Stimulated activated CD4-positive, alpha-beta T cell treated with anti-CD3 and anti-CD28 coated beads, Interleukin-2, amount 100 ng/mL, for 48 hours (primary cell): ENCODE measurements around the gene APOBEC3G.
"Not testable (repeated sequence)": the region's sequence is repeated elsewhere in the genome, so short reads cannot be mapped to it uniquely, and the experiment has no call there.

ENCODE experiments used
- DNase-seq, 2 donors: peaks; one replicate each; pipeline ENCODE4 v3.0.0-alpha.2; 2020

Gene APOBEC3G

GRCh38 chr22:39077026-39077840, at the start of gene APOBEC3G:
TSS of gene APOBEC3G (plus strand) at chr22:39077275. CDS start at chr22:39077362, 87 bp downstream.
- DNase-seq: not testable (repeated sequence)

DNA sequence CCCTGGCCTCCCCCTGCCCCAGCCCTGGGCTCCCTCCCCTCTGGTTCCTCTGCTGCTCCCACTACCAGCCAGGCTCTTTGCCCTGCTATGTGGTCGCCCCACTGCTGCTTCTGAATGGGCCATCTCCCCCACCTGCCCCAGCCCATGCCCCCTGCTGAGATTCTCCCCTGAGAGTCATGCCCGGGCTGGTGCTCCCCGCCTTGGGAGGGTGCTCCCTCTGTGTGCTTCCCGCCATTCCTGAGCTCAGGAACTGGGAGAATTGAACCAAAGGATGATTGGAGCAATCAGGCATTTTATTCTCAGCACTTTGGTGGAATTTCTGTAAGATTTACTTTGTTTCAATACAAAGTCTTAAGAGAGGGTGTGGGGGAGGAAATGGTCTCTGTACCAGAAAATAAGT, 49.4 kb upstream of the APOBEC3G start:
- DNase-seq: no peak

DNA sequence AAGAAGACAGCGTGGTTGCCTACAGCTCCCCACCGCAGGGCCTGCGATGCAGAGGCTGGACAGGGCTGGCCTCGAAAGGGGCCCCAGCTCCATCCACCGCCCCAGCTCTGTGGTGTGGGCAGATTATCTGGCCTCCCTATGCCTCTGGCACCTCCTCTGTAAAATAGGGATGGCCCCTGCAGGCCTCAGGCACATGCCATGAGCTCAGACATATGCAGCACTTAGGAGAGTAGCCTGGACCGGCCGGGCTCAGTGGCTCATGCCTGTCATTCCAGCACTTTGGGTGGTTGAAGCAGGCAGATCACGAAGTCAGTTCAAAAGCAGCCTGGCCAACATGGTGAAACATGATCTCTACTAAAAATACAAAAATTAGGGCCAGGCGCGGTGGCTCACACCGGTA, 48.8 kb upstream of the APOBEC3G start:
- DNase-seq: no peak

GRCh38 chr22:39029227-39029626, 47.8 kb upstream of the APOBEC3G start:
- DNase-seq: no peak

GRCh38 chr22:39030705-39031104, 46.4 kb upstream of the APOBEC3G start:
- DNase-seq: no peak

DNA sequence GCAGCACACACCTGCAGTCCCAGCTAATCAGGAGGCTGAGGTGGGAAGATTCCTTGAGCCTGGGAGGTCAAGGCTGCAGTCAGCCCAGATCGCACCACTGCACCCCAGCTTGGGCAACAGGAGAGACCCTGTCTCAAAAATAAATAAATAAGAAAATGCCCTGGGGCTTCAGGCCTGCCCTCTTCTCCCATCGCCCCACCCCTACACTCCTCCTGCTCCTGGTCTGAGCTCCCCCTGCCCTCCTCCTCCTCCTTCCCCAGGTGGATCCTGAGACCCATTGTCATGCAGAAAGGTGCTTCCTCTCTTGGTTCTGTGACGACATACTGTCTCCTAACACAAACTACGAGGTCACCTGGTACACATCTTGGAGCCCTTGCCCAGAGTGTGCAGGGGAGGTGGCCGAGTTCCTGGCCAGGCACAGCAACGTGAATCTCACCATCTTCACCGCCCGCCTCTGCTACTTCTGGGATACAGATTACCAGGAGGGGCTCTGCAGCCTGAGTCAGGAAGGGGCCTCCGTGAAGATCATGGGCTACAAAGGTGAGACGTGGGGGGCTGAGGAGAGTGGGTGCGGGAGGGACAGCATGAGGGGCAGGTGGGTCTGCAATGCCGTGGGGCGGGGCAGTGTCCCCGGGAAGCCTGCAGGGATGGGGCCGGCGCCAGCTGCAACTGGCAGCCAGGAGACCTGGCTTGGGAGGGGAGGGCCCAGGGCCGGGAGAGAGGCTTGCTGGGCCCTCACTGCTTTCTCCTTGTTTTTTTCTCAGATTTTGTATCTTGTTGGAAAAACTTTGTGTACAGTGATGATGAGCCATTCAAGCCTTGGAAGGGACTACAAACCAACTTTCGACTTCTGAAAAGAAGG, 45.4 kb upstream of the APOBEC3G start:
- not testable (repeated sequence) for DNase-seq

- DNase-seq: not testable (repeated sequence)
Observed at GRCh38 chr22:39037071-39037470, 40.0 kb upstream of the APOBEC3G start.

DNA sequence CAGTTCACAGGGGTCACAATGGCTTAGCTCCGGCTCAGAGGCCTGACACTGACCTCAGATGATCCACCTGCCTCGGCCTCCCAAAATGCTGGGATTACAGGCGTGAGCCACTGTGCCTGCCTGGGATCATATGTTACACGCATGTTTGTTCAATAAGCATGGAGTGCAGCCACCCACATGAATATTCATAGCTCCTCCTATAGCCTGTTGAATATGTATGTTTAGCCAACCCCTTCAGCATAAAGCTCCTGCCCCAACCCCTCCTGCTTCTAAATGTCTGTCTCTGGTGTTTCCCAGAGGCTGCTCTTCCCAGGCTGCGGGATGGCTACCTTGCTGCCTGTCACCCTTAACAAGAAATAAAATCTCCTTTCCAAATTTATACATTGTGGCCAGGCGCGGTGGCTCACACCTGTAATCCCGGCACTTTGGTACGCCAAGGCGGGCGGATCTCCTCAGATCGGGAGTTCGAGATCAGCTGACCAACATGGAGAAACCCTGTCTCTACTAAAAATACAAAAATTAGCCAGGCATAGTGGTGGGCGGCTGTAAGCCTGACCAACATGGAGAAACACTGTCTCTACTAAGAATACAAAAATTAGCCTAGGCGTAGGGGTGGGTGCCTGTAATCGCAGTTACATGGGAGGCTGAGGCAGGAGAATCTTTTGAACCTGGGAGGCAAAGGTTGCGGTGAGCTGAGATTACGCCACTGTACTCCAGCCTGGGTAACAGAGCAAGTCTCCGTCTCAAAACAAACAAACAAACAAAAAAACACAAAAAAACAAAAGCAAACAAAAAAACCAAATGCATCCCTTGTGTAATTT, 37.6 kb upstream of the APOBEC3G start:
- DNase-seq: no peak

GRCh38 chr22:39040155-39040537, 36.9 kb upstream of the APOBEC3G start:
- DNase-seq: not testable (repeated sequence)

DNA sequence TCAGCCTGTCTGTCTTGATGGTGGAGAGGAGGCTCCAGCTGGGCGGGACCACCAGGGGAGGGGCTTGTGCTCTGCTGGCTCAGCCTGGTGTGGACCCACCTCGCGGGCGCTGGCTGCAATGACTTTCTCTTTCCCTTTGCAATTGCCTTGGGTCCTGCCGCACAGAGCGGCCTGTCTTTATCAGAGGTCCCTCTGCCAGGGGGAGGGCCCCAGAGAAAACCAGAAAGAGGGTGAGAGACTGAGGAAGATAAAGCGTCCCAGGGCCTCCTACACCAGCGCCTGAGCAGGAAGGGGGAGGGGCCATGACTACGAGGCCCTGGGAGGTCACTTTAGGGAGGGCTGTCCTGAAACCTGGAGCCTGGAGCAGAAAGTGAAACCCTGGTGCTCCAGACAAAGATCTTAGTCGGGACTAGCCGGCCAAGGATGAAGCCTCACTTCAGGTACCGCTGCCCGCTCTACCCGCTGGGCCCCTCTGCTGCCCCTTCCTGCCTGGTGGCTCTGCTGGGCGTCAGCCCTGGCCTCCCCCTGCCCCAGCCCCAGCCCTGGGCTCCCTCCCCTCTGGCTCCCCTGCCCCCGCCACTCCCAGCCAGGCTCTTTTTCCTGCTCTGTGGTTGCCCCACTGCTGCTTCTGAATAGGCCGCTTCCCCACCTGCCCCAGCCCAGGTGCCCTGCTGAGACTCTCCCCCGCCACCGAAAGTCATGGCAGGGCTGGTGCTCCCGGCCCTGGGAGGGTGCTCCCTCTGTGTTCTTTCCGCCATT, 36.4 kb upstream of the APOBEC3G start, which contains the start of gene APOBEC3F:
TSS of gene APOBEC3F (plus strand) at position 327 of the 759 bp plus-strand sequence. CDS start at position 424, 97 bp downstream.
- peak; percentile 28 to 49 for DNase-seq

DNA sequence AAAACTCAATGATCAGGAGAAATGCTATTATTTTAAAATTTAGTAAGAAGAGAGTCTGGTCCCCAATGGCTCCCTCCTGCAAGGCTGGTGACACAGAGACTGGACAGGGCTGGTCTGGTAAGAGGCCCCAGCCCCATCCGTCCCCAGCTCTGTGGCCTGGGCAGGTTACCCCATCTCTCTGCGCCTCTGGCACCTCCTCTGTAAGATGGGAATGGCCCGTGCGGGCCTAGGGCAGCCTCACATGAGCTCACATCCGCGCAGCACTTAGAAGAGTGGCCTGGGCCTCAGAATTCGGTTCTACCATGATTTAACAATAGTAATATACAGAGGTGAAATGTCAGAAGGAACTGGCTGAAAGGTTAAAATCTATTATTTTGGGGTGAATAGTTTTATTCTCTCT, 35.2 kb upstream of the APOBEC3G start:
- DNase-seq: no peak

GRCh38 chr22:39043063-39043462, 34.0 kb upstream of the APOBEC3G start:
- DNase-seq: not testable (repeated sequence)

- not testable (repeated sequence) for DNase-seq
Observed at GRCh38 chr22:39045136-39045535, 31.9 kb upstream of the APOBEC3G start.

DNA sequence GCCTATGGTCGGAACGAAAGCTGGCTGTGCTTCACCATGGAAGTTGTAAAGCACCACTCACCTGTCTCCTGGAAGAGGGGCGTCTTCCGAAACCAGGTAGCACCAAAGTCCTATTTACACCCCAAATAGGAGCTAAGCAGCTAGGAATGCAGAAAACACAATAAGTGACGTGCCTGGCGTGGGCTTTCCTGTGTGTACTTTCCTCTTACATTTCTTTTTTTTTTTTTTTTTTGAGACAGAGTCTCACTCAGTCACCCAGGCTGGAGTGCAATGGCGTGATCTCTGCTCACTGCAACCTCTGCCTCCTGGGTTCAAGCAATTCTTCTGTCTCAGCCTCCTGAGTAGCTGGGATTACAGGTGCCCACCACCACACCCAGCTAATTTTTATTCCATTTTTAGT, 27.6 kb upstream of the APOBEC3G start:
- not testable (repeated sequence) for DNase-seq

- DNase-seq: not testable (repeated sequence)
Observed at GRCh38 chr22:39051844-39052495, 25.1 kb upstream of the APOBEC3G start.

DNA sequence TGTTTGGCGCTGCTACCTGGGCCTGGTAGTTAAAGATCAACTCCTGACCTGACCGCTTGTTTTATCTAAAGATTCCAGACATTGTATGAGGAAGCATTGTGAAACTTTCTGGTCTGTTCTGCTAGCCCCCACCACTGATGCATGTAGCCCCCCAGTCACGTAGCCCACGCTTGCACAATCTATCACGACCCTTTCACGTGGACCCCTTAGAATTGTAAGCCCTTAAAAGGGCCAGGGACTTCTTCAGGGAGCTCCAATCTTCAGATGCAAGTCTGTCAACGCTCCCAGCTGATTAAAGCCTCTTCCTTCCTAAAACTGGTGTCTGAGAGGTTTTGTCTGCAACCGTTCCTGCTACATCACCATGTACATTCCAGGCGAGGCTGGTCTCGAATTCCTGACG, 21.4 kb upstream of the APOBEC3G start:
- DNase-seq: no peak

DNA sequence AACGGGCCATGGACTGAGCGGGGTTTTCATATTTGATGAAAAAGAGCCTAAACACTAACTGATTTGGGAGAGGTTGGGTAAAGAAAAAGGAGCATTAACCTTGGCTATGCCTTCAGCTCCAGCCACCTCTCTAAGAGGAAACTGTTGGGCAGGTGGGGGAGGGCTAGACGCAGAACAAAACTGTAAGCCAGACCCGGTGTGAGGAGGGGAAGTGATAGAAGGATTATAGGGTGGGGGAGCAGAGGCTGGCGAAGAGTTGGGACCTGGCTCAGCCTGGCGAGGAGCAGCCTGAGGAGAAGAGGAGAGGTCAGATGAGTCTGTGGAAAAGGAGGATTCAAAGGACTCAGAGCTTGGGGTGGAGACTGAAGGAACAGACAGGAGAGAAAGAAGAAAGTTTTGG, 15.8 kb upstream of the APOBEC3G start:
- not testable (repeated sequence) for DNase-seq

DNA sequence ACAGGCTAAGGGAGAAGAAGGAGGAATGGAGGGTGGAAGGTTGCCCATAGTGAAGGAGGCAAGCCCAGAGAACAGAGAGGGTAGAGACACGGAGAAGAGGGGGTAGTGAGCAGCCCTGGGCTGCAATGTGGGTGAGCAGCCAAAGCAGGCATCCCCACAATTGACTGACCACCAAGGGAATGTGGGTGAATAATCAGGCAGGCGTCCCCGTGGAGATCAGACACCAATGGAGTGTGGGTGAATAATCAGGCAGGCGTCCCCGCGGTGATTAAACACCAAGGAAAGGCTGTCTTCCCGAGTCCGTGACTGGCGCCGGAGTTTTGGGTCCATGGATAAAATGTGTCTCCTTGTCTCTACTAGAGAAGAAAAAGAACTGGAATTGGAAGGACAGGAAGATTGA, 15.1 kb upstream of the APOBEC3G start:
- not testable (repeated sequence) for DNase-seq

DNA sequence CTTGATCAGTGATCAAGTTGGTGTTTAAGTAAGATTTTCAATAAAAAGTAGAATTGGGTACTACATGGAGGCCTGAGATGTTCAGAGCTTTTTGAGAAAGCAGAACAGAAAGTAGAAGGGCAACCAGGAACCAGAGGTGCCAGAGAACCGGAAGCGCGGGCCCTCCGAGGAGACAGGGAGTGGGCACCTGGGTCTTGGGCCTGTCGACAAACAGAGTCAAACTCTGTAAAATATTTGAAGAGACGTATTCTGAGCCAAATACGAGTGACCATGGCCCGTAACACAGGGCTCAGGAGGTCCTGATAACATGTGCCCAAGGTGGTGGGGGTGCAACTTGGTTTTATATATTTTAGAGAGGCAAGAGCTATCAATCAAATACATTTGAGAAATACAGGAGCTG, 13.2 kb upstream of the APOBEC3G start:
- DNase-seq: not testable (repeated sequence)

- DNase-seq: not testable (repeated sequence)
Observed at GRCh38 chr22:39066442-39067276, 10.4 kb upstream of the APOBEC3G start.
